GM21825 (cell line): ENCODE results near the gene SCYL1.

Experiments
- ATAC-seq: cut with Tn5 transposase; IDR thresholded peaks from one replicate; pipeline ENCODE4 v1.9.1; 2021; ENCODE audit warnings: mild to moderate bottlenecking, moderate library complexity; ENCODE audit not compliant: unreplicated experiment

Gene SCYL1

DNA sequence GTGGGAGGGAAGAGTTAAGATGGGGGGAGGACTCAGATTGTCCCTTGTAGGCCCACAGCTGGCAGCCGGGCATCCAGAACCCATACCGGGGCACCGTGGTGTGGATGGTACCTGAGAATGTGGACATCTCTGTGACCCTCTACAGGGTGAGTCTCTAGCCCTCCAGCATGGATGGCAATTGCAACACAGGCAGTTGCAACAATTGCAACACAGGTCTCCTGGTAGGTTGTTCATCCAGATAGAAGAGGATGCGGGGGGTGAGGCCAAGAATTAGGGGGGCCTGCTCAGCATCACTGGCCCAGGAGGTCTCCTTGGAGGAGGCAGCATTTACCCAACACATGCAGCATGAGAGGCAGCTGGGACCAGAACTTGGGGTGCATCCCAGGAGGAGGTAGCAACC lies 54.4 kb downstream of the SCYL1 start:
- ATAC-seq = no peak

DNA sequence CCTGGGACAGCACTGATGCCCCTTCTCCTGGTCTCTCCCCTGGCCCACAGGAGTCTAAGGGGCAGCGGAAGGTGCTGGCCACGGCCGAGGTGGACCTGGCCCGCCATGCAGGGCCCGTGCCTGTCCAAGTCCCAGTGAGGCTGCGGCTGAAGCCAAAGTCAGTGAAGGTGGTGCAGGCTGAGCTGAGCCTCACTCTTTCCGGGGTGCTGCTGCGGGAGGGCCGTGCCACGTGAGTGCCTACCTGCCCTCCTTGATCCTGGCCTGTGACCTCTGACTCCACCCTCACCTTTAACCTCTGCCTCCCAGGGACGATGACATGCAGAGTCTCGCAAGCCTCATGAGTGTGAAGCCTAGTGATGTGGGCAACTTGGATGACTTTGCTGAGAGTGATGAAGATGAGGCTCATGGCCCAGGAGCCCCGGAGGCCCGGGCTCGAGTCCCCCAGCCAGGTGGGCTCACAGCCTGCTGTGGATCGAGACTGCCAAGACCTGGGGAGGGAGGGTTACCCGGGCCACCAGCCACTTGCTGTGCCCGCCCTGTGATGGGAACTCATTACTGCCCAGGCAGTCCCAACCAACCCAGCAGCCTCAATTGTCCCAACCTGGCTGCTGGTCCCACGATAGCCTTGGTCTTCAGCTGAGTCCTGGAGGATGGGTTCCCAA lies 55.3 kb downstream of the SCYL1 start:
- no peak for ATAC-seq

DNA sequence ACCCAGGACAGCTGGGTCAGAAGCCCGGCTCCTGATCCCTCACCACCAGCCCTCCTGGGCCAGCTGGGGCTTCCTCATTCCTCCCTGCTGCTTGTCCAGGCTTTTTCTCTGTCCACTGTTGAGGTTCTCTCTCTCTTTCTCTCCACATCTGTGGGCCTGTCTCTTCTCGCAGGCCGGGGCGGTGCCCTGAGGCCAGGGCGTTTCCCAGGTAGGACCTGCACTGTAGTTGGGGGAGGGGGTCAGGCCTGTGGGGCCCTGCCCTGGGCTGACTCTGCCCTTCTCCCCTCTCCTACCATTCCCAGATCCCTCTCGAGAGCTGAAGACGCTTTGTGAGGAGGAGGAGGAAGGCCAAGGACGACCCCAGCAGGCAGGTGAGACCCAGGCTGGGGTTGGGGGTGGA lies 55.9 kb downstream of the SCYL1 start:
- ATAC-seq = no peak

DNA sequence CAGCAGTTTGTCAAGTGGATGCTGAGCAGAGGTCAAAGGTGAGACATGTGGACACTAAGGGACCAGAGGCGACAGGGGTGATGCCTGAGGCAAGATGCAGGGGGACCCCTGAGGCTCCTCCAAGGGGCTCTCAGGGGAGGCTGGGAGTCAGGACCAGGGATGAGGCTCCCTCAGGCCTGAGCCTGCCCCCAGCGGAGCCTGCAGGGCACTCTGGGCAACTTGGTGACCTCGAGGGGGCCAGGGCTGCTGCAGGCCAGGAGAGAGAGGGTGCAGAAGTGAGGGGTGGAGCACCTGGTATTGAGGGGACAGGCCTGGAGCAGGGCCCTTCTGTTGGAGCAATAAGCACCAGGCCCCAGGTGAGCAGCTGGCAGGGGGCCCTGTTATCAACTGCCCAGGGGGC lies 57.0 kb downstream of the SCYL1 start:
- ATAC-seq = no peak

DNA sequence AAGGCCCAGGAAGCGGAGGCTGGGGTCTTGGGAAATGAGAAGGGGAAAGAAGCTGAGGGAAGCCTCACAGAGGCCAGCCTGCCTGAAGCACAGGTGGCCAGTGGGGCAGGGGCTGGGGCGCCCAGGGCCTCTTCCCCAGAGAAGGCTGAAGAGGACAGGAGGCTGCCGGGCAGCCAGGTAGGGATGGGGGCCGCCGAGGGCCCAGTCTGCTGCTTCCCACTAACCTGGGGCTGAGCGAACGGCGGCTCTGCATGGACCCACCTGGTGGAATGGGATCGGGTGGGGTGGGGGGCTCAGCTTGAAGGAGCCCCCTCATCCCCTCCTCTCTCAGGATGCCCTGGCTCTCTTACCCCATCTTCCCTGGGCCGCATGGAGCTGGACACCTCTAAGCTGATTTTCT lies 58.7 kb downstream of the SCYL1 start:
- no peak for ATAC-seq

DNA sequence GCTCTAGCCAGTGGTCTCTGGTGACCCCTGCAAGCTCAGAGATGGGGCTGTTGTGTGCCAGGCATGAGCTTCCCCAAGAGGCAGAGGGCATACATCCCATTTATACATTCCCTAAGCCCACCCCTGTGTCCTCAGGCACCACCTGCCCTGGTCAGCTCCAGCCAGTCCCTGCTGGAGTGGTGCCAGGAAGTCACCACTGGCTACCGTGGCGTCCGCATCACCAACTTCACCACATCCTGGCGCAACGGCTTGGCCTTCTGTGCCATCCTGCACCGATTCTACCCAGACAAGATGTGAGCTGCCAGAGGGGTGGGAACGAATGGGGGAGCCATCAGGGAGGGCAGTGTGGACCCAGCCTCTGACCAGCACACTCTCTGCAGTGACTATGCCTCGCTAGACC lies 59.2 kb downstream of the SCYL1 start:
- ATAC-seq = no peak

DNA sequence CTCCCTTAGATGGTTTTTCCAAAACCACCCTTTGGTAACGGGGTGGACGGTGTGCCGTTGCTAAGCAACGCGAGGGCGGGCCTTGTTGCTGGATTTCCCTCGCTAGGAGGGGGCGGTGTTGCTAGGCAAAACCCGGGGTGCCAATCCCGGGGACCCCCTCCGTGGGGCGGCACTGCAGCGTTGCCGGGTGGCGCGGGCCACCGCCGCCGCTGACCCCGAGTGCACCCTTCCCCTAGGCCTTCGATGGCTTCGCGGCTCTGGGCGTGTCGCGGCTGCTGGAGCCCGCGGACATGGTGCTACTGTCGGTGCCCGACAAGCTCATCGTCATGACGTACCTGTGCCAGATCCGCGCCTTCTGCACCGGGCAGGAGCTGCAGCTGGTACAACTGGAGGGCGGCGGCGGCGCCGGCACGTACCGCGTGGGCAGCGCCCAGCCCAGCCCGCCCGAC lies 59.9 kb downstream of the SCYL1 start:
- ATAC-seq = no peak

DNA sequence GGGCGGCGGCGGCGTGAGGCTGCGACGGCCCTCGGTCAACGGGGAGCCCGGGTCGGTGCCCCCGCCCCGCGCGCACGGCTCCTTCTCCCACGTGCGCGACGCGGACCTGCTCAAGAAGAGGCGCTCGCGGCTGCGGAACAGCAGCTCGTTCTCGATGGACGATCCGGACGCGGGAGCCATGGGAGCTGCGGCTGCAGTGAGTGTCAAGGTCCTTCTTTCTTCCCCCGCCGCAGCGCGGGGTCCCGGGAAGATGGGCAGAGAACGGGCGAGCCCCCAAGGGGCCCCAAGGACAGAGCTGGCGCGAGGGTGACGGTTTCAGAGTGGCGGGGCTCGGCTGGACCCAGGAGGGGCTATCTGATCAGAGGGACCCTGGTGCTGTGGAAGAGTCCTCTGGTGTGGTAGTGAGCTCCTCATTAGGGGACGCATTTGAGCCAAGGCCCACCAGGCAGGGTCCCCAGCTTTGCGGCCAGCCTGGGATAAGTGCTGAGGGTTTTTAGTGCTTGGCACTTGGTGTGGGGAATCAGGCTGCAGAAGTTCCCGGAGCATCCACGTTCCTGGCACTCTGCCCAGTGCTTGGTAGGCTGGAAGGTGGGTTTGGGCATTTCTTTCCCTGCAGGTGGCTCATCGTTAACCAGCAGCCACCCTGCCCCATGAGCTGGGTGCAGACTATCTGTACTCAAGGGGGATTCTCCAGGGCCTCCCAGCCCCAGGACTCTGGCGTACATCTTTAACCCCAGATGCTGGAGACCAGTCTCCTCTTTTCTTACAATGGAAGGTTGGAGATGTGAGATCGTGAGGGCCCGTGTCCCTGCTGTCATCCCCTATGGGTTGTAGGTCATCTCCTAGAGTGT lies 60.7 kb downstream of the SCYL1 start:
- no peak for ATAC-seq

DNA sequence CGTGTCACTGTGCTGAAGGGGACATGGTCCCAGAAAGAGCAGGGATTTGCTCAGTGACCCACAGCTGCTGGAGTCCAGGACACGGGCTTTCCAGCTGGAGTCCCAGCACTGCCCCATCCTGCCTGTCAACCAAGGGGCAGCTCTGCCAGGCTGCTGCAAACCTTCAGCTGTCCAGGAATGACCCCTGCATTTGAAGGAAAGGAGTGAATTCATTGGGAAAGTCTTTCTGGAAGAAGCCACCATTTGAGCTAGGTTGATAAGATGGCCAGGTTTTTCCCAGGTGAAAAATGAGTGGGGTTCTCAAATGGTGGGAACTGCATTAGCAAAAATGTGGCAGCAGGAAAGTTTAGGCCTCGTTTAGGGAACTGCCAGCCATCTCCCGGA lies 61.4 kb downstream of the SCYL1 start:
- ATAC-seq = no peak

DNA sequence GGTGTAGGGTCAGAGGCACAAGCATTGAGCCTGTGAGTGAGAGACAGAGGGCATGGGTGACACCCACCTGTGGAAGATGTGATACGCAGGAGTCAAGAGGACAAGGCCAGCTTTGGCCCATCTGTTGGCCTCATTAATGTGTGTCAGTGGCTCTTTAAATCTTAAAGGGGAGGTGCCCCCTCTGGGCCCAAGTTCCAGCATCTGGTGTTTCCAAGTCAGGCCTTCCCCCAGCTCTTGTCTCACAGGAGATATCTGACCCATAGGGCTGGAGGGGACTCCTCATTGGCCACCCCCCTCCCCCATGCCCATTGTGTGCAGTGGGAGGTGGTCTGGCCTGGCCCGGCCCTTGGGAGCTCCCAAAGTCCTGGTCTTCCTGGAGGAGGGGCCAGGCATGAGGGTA lies 61.8 kb downstream of the SCYL1 start:
- no peak for ATAC-seq
